ENCODE measurements around the gene CDH23. TPM values are rescaled to one million over a fixed set of nuclear protein-coding genes. Genes with fewer than 3 reads are reported as not detected.

CDH23 gene
- total and polyA plus RNA-seq, 8 donors = 3.4 to 64.6 (median 9.9) TPM

- Histone ChIP-seq H3K9me3 (no peaks in the 10 kb centered on the region), H3K36me3 (no peaks in the 10 kb centered on the region), H3K4me1 (peaks cover 0 to 4% (median 3%) of the 10 kb centered on the region in 3 donors), H3K4me3 (no peak overlapping the region), H3K27me3 (no peaks in the 10 kb centered on the region), H3K27ac (no peak overlapping the region)
- FAIRE-seq = no peak
- DNase-seq = no peak
- 86 to 90% methylated on average over 12 of the region's 12 CpGs for WGBS, 2 donors
- intact Hi-C loops (cut with DNase I) = no loop called here
- no peak for ATAC-seq
- TF ChIP-seq, protein P1, sequence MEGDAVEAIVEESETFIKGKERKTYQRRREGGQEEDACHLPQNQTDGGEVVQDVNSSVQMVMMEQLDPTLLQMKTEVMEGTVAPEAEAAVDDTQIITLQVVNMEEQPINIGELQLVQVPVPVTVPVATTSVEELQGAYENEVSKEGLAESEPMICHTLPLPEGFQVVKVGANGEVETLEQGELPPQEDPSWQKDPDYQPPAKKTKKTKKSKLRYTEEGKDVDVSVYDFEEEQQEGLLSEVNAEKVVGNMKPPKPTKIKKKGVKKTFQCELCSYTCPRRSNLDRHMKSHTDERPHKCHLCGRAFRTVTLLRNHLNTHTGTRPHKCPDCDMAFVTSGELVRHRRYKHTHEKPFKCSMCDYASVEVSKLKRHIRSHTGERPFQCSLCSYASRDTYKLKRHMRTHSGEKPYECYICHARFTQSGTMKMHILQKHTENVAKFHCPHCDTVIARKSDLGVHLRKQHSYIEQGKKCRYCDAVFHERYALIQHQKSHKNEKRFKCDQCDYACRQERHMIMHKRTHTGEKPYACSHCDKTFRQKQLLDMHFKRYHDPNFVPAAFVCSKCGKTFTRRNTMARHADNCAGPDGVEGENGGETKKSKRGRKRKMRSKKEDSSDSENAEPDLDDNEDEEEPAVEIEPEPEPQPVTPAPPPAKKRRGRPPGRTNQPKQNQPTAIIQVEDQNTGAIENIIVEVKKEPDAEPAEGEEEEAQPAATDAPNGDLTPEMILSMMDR (IDR thresholded peaks at IDR 0.05) = no peak
Observed at GRCh38 chr10:71731791-71732190, 335.1 kb downstream of the CDH23 start.

DNA sequence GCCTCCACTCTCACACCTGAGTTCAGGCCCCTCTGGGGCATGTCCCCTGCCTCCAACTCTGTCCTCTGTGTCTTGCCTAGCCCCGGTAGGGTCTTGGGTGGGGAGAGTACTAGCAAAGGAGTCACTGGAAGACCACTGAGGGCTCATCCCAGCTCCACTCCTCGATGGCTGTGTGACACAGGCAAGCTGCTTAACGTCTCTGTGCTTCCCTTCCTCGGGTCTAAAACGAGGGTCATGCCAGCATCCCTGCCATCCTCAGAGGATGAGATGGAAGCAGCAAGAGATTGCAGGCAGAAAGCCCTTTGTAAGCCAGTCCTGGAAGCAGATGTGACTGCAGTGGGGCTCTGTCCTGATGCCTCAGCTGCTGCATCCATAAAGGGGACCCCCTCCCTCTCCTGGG, 338.1 kb downstream of the CDH23 start:
- no peaks in the 10 kb centered on the region for H3K27me3 ChIP-seq
- H3K36me3 ChIP-seq = no peaks in the 10 kb centered on the region
- H3K9me3 ChIP-seq = no peaks in the 10 kb centered on the region
- no peak for DNase-seq
- intact Hi-C loops (cut with DNase I) = no loop called here
- 51 to 65% methylated on average over 5 of the region's 5 CpGs for WGBS, 2 donors
- H3K4me1 ChIP-seq = no peaks in the 10 kb centered on the region
- no peak overlapping the region for H3K4me3 ChIP-seq
- no peak for ATAC-seq
- no peak for FAIRE-seq
- TF ChIP-seq, protein P1 (IDR thresholded peaks at IDR 0.05) = no peak
- no peak overlapping the region for H3K27ac ChIP-seq

DNA sequence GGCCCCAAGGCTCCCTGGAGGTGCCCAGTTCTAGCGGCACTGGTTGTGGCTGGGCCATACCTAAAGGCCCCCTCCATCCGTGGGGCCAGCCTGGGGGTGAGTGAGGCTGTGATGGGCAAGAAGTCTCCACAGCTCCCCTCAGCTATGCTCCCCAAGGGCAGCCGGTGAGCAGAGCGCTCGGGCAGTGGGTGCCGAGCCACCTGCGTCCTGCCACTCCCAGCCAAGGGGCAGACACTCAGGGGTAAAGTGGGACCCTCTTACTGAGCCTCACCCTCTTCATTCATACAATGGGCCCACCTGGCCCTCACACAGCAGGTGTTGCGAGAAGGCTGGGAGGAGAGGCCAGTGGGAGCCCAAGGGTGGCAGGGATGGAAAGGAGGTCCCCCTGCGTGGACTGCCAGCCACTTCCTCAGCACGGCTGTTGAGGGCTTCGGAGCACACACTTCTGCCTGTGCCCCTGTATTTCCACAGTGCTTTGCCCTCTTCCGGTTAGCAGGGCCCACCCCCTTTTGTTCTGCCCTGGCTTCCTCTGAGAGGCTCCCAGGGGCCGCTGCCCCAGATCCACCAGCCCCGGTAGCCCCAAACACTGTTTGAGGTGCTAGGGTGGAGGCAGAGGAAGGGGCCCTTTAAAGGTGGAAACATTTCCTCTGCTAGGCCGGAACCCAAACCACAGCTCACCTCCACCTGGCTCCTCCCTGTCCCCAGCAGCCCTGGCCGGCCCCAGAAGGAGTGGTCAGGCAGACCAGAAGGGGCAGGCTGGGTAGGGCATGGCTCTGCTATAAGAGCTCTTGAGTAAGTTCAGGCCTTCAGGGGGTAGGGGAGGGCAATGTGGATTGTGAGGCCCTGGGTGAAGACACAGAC, 339.2 kb downstream of the CDH23 start:
- intact Hi-C loops (cut with DNase I) = no loop called here
- no peak for DNase-seq
- H3K9me3 ChIP-seq = no peaks in the 10 kb centered on the region
- peak in 3 of 4 donors; percentile 7 to 22 (median 15) for ATAC-seq
- H3K36me3 ChIP-seq = no peaks in the 10 kb centered on the region
- FAIRE-seq = no peak
- H3K4me3 ChIP-seq = no peak overlapping the region
- H3K27ac ChIP-seq = peak overlapping the region in 2 of 4 donors; percentile 53
- H3K4me1 ChIP-seq = no peaks in the 10 kb centered on the region
- no peaks in the 10 kb centered on the region for H3K27me3 ChIP-seq
- WGBS, 2 donors = 89 to 90% methylated on average over 15 to 16 of the region's 16 CpGs
- TF ChIP-seq, protein P1 (IDR thresholded peaks at IDR 0.05) = no peak

- 86 to 100% methylated on average over 2 of the region's 2 CpGs for WGBS, 2 donors
- DNase-seq (no peak), FAIRE-seq (no peak), ATAC-seq (no peak)
- Histone ChIP-seq H3K27ac (peak overlapping the region; percentile 13 to 53 (median 46)), H3K4me3 (no peak overlapping the region), H3K27me3 (no peaks in the 10 kb centered on the region), H3K4me1 (no peaks in the 10 kb centered on the region), H3K36me3 (no peaks in the 10 kb centered on the region), H3K9me3 (no peaks in the 10 kb centered on the region)
- TF ChIP-seq, protein P1 (IDR thresholded peaks at IDR 0.05) = no peak
- intact Hi-C loops (cut with DNase I) = no loop called here
Observed at GRCh38 chr10:71736570-71736952, 339.8 kb downstream of the CDH23 start.
